ENCODE measurements around the gene OR4C3.

OR4C3 gene

DNA sequence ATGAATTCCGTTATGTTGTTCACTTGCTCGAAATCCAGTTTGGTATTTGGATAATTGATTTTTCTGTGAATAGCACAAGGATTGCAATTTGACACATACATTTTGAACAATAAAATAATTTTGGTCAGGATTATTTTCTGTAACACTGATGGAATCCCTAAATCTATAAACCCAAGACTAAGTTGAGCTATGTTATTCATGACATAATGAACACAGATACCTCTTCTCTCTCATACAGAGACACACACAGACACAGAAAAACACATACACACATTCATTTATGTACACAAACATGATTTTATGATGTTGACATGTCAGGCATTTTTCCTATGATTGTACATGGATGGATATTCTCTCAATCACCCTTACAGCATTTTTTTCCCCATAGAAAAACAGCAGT, 41.6 kb downstream of the OR4C3 start, which contains the start of gene OR4C5:
OR4C5 (minus strand) TSS at position 101 of the 400 bp plus-strand sequence; CDS start at position 101, 0 bp downstream.
- TF ChIP-seq, protein P1, sequence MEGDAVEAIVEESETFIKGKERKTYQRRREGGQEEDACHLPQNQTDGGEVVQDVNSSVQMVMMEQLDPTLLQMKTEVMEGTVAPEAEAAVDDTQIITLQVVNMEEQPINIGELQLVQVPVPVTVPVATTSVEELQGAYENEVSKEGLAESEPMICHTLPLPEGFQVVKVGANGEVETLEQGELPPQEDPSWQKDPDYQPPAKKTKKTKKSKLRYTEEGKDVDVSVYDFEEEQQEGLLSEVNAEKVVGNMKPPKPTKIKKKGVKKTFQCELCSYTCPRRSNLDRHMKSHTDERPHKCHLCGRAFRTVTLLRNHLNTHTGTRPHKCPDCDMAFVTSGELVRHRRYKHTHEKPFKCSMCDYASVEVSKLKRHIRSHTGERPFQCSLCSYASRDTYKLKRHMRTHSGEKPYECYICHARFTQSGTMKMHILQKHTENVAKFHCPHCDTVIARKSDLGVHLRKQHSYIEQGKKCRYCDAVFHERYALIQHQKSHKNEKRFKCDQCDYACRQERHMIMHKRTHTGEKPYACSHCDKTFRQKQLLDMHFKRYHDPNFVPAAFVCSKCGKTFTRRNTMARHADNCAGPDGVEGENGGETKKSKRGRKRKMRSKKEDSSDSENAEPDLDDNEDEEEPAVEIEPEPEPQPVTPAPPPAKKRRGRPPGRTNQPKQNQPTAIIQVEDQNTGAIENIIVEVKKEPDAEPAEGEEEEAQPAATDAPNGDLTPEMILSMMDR (IDR thresholded peaks at IDR 0.05; ENCODE audit: insufficient read depth, low read depth, low read length, missing control alignments): no peak
- no peak within 1 kb of the TSS for H3K4me3 ChIP-seq (ENCODE audit: low read length)
- no peak for DNase-seq (ENCODE audit: low read depth)
